Neural crest cell (in vitro differentiated cells): ENCODE results near the gene PRKRIP1. TPM values are rescaled to one million over a fixed set of nuclear protein-coding genes. Genes with fewer than 3 reads are reported as not detected.
"Not testable (repeated sequence)": the region's sequence is repeated elsewhere in the genome, so short reads cannot be mapped to it uniquely, and the experiment has no call there.

ENCODE experiments used
- DNase-seq: peaks from one replicate; pipeline ENCODE4 v3.0.0; 2021; ENCODE audit warnings: low read depth, mixed read lengths, low spot score
- H3K27ac Mint-ChIP-seq: one replicate; pipeline ENCODE4 v1.8.0; 2021; ENCODE audit warnings: mild to moderate bottlenecking, mixed read lengths; ENCODE audit not compliant: unreplicated experiment
- H3K27me3 Mint-ChIP-seq: 2 replicates; pipeline ENCODE4 v1.8.0; 2021; ENCODE audit warnings: low read depth, mild to moderate bottlenecking, mixed read lengths
- H3K36me3 Mint-ChIP-seq: 2 replicates; pipeline ENCODE4 v1.8.0; 2021; ENCODE audit warnings: low read depth, mild to moderate bottlenecking, mixed read lengths
- H3K4me1 Mint-ChIP-seq: 2 replicates; pipeline ENCODE4 v1.8.0; 2021; ENCODE audit warnings: mixed read lengths
- H3K4me3 Mint-ChIP-seq: one replicate; pipeline ENCODE4 v1.8.0; 2021; ENCODE audit warnings: mild to moderate bottlenecking, mixed read lengths
- H3K9me3 Mint-ChIP-seq: 2 replicates; pipeline ENCODE4 v1.8.0; 2021; ENCODE audit warnings: mixed read lengths
- total RNA-seq: library from RNA; stranded (reverse); gene quantifications from 2 replicates; pipeline ENCODE4 v1.2.1, GENCODE V29; 2021
- TF ChIP-seq, protein P1 (sequence below): fragments of 200-600 bp; sonication (generic); conservative IDR thresholded peaks from 2 replicates; pipeline ENCODE4 v1.5.0; 2021; ENCODE audit warnings: antibody characterized with exemption, mild to moderate bottlenecking

The PRKRIP1 gene
- total RNA-seq, 1 donor from 2014 or later, result 41.9 TPM

DNA sequence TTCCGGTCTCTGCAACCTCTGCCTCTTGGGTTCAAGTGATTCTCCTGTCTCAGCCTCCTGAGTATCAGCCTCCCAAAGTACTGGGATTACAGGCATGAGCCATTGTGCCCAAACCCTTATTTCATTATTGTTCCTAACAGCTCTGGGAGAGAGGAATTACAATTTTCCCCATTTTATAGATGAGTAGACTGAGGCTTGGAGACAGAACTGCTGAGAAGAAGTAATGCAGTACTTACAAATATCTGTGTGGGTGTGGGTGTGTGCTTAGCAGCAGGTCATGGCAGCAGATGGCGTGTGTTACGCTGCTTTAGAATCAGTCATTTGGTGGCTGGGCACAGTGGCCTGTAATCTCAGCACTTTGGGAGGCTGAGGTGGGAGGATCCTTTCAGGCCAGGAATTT, 7.4 kb downstream of the PRKRIP1 start:
- H3K9me3 Mint-ChIP-seq, result no peaks in the 10 kb centered on the region
- no peak for DNase-seq
- H3K27me3 Mint-ChIP-seq, result no peaks in the 10 kb centered on the region
- H3K4me3 Mint-ChIP-seq, result no peak overlapping the region
- H3K27ac Mint-ChIP-seq, result no peak overlapping the region
- H3K4me1 Mint-ChIP-seq, result peaks cover 19% of the 10 kb centered on the region
- TF ChIP-seq, protein P1, sequence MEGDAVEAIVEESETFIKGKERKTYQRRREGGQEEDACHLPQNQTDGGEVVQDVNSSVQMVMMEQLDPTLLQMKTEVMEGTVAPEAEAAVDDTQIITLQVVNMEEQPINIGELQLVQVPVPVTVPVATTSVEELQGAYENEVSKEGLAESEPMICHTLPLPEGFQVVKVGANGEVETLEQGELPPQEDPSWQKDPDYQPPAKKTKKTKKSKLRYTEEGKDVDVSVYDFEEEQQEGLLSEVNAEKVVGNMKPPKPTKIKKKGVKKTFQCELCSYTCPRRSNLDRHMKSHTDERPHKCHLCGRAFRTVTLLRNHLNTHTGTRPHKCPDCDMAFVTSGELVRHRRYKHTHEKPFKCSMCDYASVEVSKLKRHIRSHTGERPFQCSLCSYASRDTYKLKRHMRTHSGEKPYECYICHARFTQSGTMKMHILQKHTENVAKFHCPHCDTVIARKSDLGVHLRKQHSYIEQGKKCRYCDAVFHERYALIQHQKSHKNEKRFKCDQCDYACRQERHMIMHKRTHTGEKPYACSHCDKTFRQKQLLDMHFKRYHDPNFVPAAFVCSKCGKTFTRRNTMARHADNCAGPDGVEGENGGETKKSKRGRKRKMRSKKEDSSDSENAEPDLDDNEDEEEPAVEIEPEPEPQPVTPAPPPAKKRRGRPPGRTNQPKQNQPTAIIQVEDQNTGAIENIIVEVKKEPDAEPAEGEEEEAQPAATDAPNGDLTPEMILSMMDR, result no peak
- peaks cover 32% of the 10 kb centered on the region for H3K36me3 Mint-ChIP-seq

GRCh38 chr7:102404005-102404861, 8.1 kb downstream of the PRKRIP1 start:
- TF ChIP-seq, protein P1, result peak; percentile 67
- Mint-ChIP-seq H3K4me1 (peaks cover 19% of the 10 kb centered on the region), H3K36me3 (peaks cover 36% of the 10 kb centered on the region), H3K27ac (peak overlapping the region; percentile 14), H3K27me3 (no peaks in the 10 kb centered on the region), H3K9me3 (no peaks in the 10 kb centered on the region), H3K4me3 (peak overlapping the region; percentile 63)
- no peak for DNase-seq

DNA sequence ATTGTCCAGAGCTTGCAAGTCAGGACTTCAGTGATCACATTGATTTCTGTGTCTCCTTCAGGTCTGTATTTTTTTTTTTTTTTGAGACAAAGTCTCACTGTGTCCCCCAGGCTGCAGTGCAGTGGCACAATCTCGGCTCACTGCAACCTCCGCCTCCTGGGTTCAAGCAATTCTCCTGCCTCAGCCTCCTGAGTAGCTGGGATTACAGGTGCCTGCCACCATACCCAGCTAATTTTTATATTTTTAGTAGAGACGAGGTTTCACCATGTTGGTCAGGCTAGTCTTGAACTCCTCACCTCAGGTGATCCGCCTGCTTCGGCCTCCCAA, 8.7 kb downstream of the PRKRIP1 start:
- not testable (repeated sequence) for H3K4me3 Mint-ChIP-seq, H3K27me3 Mint-ChIP-seq, DNase-seq, H3K27ac Mint-ChIP-seq, H3K9me3 Mint-ChIP-seq
- H3K36me3 Mint-ChIP-seq, result peaks cover 39% of the 10 kb centered on the region
- peaks cover 19% of the 10 kb centered on the region for H3K4me1 Mint-ChIP-seq

DNA sequence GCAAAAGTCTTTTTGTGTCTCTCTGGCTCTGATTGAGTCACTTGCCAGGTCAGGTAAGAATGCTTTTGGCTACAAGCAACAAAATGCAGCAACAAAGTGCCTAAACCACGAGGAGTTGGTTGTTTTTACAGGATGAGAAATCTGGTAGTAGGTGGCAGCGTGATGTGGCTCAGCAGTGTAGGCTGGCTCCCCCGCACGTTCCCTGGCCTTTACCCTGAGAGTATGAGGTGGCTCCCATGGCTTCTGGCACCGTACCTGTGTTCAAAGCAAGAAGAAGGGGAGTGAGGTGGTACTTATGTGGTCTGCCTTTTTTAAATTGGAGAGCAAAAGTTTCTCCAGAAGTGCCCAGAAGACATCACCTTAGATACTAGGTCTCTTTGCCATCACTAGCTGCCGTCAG, 11.7 kb downstream of the PRKRIP1 start:
- Mint-ChIP-seq H3K27me3 (no peaks in the 10 kb centered on the region), H3K36me3 (peaks cover 40% of the 10 kb centered on the region), H3K27ac (no peak overlapping the region), H3K9me3 (peaks cover 6% of the 10 kb centered on the region), H3K4me1 (peaks cover 10% of the 10 kb centered on the region), H3K4me3 (no peak overlapping the region)
- DNase-seq, result no peak
- TF ChIP-seq, protein P1, result no peak

DNA sequence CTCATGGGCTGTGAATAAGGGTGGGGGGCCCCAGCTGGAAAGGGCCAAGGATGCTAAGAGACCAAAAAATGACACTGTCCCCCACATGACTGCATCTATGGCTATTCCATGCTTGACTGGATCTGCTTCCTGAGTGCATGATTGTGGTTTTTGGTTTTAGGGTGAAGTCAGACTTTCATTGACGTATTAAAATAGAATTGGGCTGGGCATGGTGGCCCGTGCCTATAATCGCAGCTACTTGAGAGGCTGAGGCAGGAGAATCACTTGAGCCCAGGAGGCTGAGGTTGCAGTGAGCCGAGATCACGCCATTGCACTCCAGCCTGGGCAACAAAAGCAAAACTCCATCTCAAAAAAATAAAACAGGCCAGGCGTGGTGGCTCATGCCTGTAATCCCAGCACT, 12.4 kb downstream of the PRKRIP1 start:
- peaks cover 38% of the 10 kb centered on the region for H3K36me3 Mint-ChIP-seq
- DNase-seq, H3K27ac Mint-ChIP-seq, H3K4me3 Mint-ChIP-seq, H3K9me3 Mint-ChIP-seq, H3K4me1 Mint-ChIP-seq, H3K27me3 Mint-ChIP-seq: not testable (repeated sequence)

- Mint-ChIP-seq H3K27me3 (no peaks in the 10 kb centered on the region), H3K27ac (no peak overlapping the region), H3K9me3 (peaks cover 6% of the 10 kb centered on the region), H3K4me3 (no peak overlapping the region), H3K36me3 (peaks cover 37% of the 10 kb centered on the region), H3K4me1 (peaks cover 2% of the 10 kb centered on the region)
- no peak for DNase-seq
- TF ChIP-seq, protein P1, result no peak
Measured at GRCh38 chr7:102409340-102409739, 13.2 kb downstream of the PRKRIP1 start.
